Measurements from ENCODE around the gene ANKRD62.

Gene ANKRD62

DNA sequence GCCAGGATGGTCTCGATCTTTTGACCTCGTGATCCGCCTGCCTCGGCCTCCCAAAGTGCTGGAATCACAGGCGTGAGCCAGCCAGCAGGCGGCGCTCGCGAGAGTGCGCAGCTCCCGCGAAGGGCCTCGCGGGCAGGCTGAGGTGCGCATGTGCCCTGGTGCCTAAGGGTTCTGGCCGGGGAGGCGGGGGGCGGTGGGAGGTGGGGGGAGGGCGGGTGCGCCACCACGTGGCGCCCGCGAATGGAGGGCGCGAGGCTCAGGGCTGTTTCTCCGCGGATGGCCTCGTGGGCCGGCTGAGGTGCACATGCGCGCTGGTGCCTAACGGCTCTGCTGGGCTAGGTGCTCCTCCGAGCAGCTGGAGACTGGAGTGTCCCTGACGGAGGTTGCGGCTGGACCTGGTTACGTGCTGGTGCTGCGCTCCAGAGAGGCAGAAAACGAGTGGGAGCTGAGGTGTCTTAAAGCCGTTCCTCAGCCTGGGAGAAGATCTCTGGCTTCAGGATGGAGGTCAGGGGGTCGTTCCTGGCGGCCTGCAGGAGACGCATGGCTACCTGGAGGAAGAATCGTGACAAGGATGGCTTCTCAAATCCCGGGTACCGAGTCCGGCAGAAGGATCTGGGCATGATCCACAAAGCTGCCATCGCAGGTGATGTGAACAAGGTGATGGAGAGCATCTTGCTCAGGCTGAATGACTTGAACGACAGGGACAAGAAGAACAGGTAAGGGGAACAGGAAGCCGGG is at the start of gene ANKRD62:
Gene ANKRD62 (plus strand): TSS at position 324 of the 738 bp plus-strand sequence. CDS start 175 bp downstream, at position 499.
- no peak for DNase-seq (ENCODE audit: low read depth in 3 of 3)

GRCh38 chr18:12044591-12044990 is 49.1 kb upstream of the ANKRD62 start:
- no peak for DNase-seq (ENCODE audit: low read depth in 3 of 3)

DNA sequence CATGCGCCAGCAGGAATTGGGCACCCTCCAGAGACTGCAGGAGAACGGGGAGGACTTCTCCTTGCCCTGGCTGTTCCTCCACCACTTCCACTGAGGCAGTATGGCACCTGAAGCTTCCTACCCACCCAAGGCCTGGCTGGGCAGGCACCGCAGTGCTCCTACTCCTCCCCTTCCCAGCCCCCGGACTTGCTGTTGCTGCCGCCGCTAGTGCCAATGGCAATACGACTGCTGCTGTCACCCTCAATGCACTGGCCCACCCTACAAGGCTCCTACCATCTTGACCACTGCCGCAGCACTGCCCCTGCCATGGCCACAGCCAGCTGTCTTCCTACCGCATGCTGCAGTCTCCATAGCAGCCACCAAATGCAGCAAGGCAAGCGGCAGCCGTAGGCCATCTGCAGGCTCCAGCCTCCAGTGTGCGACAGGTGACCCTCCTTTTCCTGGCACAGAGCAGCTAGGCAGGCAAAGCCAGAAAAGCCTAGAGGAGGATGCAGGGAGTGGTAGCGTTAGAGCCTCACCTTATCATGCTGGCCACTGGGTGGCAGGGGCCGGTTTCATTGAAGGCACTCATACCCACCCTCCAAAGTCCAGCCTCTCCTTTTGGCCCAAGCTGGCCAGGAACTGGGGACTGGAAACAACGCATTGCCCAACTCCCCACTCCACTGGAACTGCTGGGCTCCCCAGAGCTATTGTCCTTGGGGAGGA is 47.4 kb upstream of the ANKRD62 start:
- no peak for DNase-seq (ENCODE audit: low read depth in 3 of 3)

- no peak for DNase-seq (ENCODE audit: low read depth in 3 of 3)
Observed at GRCh38 chr18:12046751-12047335, 46.8 kb upstream of the ANKRD62 start.

DNA sequence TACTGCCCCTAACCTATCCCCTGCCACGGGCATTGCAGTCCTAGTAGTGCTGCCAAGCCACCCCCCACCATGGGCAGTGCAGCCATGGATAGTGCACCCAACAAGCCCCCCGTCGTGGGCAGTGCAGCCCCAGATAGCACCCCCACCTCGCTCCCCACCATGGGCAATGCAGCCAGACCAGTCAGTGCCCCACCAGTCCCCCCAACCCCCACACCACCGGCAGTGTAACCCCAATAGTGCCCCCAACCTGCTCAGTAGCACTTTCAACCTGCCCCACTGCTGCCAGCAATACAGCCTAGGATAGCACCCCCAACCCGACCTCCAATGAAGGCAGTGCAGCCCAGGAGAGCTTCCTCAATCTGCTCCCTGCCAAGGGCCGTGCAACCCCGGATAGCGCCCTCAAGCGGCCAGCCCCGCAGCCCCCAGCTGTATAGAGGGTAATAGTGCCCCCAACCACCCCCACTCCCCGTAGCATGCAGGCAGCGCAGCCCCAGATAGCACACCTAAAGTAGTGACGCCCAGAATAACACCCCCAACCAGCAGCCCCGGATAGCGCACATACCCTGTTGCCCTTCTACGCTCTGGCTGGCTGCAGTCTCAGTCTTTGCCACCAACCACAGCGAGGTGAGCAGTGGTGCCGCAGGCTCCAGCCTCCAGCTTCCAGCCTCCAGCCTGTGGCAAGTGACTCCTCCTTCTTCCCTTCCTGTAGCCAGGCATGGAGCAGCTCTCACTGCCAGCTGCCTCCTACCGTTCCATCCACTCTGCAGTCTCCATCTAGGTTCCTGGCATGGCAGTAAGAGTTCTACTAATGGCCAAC is 45.4 kb upstream of the ANKRD62 start:
- DNase-seq (ENCODE audit: low read depth in 3 of 3) = no peak

DNA sequence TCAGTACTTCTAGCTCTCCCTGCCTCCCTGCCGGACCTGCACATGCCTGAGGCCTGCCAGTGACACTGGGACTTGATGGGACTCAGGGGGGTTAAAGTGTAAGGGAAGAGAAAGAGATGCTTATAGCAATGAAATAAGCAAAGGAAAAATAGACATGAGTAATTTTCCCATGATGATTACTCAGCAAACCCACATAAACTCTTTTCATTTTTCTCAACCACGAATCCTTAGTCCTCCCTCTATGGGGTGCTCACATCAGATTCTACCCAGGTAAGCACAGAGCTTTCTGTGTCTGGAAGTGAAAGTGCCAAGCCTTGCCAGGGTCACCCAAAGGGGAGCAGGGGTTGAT is 44.8 kb upstream of the ANKRD62 start:
- no peak for DNase-seq (ENCODE audit: low read depth in 3 of 3)

DNA sequence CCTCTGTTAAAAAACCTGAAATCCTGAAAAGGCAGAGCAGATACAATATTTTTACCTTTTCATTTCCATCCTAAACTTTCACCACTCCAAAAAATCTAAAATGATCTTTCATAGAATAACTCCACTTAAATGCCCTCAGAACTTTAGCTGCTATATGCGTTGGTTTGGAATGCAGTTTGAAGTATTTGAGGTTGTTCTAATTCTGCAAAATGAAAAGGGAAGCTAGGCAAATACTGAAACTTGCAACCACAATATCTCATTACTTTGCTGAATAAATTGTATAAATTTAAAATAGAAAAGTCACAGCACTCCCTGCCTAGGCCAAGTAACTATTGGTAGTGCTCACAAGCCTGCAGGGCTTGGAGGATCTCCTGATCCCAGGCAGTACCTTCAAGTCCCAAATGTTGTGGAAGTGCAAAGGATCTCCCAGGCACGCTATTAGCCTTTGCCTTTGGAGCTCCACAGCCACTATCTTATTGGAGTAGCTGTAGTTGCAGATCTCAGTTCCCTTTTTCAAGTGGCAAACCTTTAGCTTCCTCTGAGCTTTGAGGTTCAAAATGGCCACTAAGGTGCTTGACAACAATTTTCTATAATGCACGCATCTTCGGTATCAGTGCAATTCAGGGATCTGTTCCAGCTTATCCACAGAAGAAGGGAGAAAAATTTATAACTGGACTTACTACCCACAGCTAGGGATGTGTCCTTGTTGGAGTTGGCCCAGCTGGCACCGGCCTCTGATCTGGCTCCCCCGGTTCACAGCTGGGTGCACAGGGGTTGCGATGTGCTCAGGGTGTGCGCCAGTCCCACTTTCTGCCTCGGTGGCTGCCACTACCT is 43.4 kb upstream of the ANKRD62 start:
- DNase-seq (ENCODE audit: low read depth in 3 of 3) = no peak

- no peak for DNase-seq (ENCODE audit: low read depth in 3 of 3)
Observed at GRCh38 chr18:12052866-12053265, 40.8 kb upstream of the ANKRD62 start.

DNA sequence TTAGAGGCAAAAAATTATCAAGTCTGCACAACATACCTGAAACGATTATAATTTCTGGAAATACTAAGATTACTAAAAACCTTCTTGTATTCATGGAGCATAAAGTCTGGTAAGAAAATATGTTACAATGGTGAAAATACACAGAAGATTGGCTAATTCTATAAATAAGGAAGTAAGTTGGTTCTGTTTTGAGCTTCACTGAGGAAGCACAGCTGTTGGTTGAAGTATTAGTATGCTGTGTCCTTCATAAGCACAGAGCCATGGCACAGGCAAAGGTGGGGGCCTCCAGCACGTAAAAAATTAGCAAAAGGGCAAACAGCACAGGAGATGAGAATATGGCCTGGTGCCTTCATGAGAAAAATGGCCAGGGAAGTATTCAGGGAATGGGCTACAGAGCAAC is 40.4 kb upstream of the ANKRD62 start:
- DNase-seq (ENCODE audit: low read depth in 3 of 3) = no peak

- no peak for DNase-seq (ENCODE audit: low read depth in 3 of 3)
Observed at GRCh38 chr18:12056034-12056883, 37.4 kb upstream of the ANKRD62 start.

- DNase-seq (ENCODE audit: low read depth in 3 of 3) = no peak
Observed at GRCh38 chr18:12056884-12057402, 36.7 kb upstream of the ANKRD62 start.

- DNase-seq (ENCODE audit: low read depth in 3 of 3) = no peak
Observed at GRCh38 chr18:12057419-12058039, 36.1 kb upstream of the ANKRD62 start.

DNA sequence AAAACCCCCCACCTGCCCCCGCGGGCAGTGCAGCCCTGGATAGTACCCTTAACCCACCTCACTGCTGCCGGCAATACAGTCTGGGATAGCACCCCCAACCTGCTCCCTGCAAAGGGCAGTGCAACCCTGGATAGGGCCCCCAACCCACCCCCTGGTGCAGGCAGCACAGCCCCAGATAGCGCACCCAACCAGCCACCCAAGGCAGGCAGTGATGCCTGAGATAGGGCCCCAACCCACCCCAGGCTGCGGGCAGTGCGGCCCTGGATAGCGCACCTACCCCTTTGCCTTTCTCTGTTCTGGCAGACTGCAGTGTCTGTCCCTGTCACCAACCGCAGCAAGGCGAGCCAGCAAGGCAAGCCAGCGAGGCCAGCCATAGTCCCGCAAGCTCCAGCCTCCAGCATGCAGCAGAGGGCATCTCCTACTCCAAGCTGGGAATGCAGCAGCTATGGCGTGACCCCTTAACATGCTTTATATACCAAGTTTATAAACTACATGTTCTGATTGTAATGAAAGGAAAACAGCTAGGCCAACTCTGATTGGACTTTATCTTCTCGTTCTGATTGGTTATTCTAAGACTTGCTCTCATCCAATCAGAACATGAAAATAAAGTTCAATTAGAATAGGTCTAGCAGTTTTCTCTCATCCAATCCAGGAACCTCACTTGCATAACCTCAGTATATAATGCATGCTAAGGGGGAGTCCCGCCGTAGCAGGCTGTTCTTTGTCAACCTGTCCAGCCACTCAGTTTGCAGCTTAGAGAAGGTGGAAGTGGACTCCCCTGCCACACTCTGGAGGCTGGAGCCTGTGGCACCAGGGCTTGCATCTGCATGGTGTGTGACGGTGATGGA is 34.1 kb upstream of the ANKRD62 start:
- DNase-seq (ENCODE audit: low read depth in 3 of 3) = no peak

GRCh38 chr18:12060182-12060870 is 33.3 kb upstream of the ANKRD62 start:
- no peak for DNase-seq (ENCODE audit: low read depth in 3 of 3)

DNA sequence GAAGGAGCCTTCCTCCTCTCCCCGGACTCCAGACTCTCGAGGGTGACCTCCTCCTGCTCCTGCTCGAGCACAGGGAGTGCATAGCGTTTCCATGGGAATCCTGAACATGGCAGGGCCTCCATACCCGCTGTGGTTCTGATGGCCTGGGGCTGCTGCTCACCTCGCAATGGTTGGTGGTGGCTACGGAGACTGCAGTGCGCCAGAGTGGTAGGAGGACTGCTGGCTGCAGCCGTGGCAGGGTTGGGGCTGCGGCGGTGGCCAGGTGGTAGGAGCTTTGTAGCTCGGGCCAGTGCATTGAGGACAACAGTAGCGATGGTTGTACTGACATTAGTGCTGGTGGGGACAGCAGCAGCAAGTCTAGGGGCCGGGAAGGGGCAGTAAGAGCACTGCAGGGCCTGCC is 32.0 kb upstream of the ANKRD62 start:
- DNase-seq (ENCODE audit: low read depth in 3 of 3) = no peak

- DNase-seq (ENCODE audit: low read depth in 3 of 3) = no peak
Observed at GRCh38 chr18:12062974-12063373, 30.7 kb upstream of the ANKRD62 start.

GRCh38 chr18:12064086-12064763 is 29.4 kb upstream of the ANKRD62 start:
- no peak for DNase-seq (ENCODE audit: low read depth in 3 of 3)

- DNase-seq (ENCODE audit: low read depth in 3 of 3) = no peak
Observed at GRCh38 chr18:12065397-12065796, 28.2 kb upstream of the ANKRD62 start.
